ENCODE data around the gene NR4A1. TPM values are rescaled to one million over a fixed set of nuclear protein-coding genes. Genes with fewer than 3 reads are reported as not detected.

NR4A1 gene
- total and polyA plus RNA-seq, 9 of the 15 experiments (the other 6 are each of a cell fraction or from before 2014, with no cell fraction given) = 0.07 to 4.7 (median 1.9) TPM; not detected in 1

- Histone ChIP-seq H3K4me1 (replicated peaks in 1 of 2; ENCODE audit: control insufficient read depth in 2 of 2, insufficient read depth in 2 of 2, low read length in 2 of 2) (peaks cover 0 to 27% of the 10 kb centered on the region in 2 experiments; a peak in 3 of 5 replicates), H3K79me2 (ENCODE audit: control insufficient read depth, insufficient read depth, low read length) (no peaks in the 10 kb centered on the region), H3K36me3 (ENCODE audit: control insufficient read depth, insufficient read depth, low read length) (no peaks in the 10 kb centered on the region), H3K9ac (ENCODE audit: insufficient read depth in 1 of 2, low read depth in 2 of 2, low read length in 2 of 2) (peak overlapping the region; percentile 27 to 87; a peak in 3 of 4 replicates), H3K9me3 (replicated peaks; ENCODE audit: control insufficient read depth, insufficient read depth, low read depth, low read length) (no peaks in the 10 kb centered on the region), H3K27me3 (ENCODE audit: control insufficient read depth in 2 of 2, insufficient read depth in 2 of 2, low read length in 2 of 2) (peaks cover 0 to 16% of the 10 kb centered on the region in 2 experiments; a peak in 2 of 5 replicates), H4K20me1 (replicated peaks; ENCODE audit: control insufficient read depth, insufficient read depth, low read length) (no peaks in the 10 kb centered on the region), H3K9me1 (ENCODE audit: control insufficient read depth, insufficient read depth, low read length) (no peaks in the 10 kb centered on the region), H2AFZ (ENCODE audit: low read depth, low read length) (peak overlapping the region; percentile 88), H3K4me3 (peak overlapping the region; percentile 45), H3K27ac (ENCODE audit: extremely low read depth, low read depth, low read length) (no peak overlapping the region), H3K4me2 (ENCODE audit: insufficient read depth, low read length) (peak overlapping the region; percentile 66)
- in situ Hi-C loops (cut with MboI) = loop anchor here (25.0 kb wide), 1 partner anchor 612 kb away; the partner anchor contains the start of gene SLC4A8
- intact Hi-C loops (cut with micrococcal nuclease) = no loop called here
- BruUV-seq (replicated peaks) = no TSS peak
- peak in 1 of 4 experiments; percentile 28 for DNase-seq (ENCODE audit: extremely low read depth in 1 of 4, low spot score in 3 of 4)
- CTCF ChIA-PET (ENCODE audit: low intra/inter-chr PET ratio) = interaction anchor here (0.5 to 6.0 kb wide), 8 partner anchors 19 to 602 kb away, joined by 3 to 242 read pairs (median 8); partner anchors contain the start of genes SMIM41 and TAMALIN
- POLR2A ChIA-PET = interaction anchor here (0.6 to 1.4 kb wide), 4 partner anchors 13 to 1244 kb away, joined by 3 to 4 read pairs (median 3); partner anchors contain the start of gene ESPL1
- FAIRE-seq = peak; percentile 49
- peak; percentile 6 for ATAC-seq
- WGBS (ENCODE audit: insufficient coverage, low coverage, missing lambda C conversion rate) = 18% methylated on average over 19 of the region's 20 CpGs
- no peak for TF ChIP-seq FOXA3 (CRISPR knock-in tag; conservative IDR thresholded peaks at IDR 0.05 in 1 of 2, IDR thresholded peaks at IDR 0.05 in 1 of 2)
- TF ChIP-seq CBFB (CRISPR knock-in tag; IDR thresholded peaks at IDR 0.05) = 0 out of 2 replicates have a peak, but pooled peaks have one; percentile 50
- TF ChIP-seq, protein P1, sequence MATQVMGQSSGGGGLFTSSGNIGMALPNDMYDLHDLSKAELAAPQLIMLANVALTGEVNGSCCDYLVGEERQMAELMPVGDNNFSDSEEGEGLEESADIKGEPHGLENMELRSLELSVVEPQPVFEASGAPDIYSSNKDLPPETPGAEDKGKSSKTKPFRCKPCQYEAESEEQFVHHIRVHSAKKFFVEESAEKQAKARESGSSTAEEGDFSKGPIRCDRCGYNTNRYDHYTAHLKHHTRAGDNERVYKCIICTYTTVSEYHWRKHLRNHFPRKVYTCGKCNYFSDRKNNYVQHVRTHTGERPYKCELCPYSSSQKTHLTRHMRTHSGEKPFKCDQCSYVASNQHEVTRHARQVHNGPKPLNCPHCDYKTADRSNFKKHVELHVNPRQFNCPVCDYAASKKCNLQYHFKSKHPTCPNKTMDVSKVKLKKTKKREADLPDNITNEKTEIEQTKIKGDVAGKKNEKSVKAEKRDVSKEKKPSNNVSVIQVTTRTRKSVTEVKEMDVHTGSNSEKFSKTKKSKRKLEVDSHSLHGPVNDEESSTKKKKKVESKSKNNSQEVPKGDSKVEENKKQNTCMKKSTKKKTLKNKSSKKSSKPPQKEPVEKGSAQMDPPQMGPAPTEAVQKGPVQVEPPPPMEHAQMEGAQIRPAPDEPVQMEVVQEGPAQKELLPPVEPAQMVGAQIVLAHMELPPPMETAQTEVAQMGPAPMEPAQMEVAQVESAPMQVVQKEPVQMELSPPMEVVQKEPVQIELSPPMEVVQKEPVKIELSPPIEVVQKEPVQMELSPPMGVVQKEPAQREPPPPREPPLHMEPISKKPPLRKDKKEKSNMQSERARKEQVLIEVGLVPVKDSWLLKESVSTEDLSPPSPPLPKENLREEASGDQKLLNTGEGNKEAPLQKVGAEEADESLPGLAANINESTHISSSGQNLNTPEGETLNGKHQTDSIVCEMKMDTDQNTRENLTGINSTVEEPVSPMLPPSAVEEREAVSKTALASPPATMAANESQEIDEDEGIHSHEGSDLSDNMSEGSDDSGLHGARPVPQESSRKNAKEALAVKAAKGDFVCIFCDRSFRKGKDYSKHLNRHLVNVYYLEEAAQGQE (IDR thresholded peaks at IDR 0.05; ENCODE audit: borderline replicate concordance) = no peak
- TF ChIP-seq, protein P1 (CRISPR knock-in tag; IDR thresholded peaks at IDR 0.05; ENCODE audit: low read depth) = no peak
- TF ChIP-seq, protein P2, sequence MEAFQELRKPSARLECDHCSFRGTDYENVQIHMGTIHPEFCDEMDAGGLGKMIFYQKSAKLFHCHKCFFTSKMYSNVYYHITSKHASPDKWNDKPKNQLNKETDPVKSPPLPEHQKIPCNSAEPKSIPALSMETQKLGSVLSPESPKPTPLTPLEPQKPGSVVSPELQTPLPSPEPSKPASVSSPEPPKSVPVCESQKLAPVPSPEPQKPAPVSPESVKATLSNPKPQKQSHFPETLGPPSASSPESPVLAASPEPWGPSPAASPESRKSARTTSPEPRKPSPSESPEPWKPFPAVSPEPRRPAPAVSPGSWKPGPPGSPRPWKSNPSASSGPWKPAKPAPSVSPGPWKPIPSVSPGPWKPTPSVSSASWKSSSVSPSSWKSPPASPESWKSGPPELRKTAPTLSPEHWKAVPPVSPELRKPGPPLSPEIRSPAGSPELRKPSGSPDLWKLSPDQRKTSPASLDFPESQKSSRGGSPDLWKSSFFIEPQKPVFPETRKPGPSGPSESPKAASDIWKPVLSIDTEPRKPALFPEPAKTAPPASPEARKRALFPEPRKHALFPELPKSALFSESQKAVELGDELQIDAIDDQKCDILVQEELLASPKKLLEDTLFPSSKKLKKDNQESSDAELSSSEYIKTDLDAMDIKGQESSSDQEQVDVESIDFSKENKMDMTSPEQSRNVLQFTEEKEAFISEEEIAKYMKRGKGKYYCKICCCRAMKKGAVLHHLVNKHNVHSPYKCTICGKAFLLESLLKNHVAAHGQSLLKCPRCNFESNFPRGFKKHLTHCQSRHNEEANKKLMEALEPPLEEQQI (IDR thresholded peaks at IDR 0.05) = no peak
- TF ChIP-seq CREBBP (IDR thresholded peaks at IDR 0.05; ENCODE audit: low read depth, low read length) = no peak
- TF ChIP-seq MAZ (CRISPR knock-in tag; conservative IDR thresholded peaks at IDR 0.05 in 1 of 2, IDR thresholded peaks at IDR 0.05 in 1 of 2) = 0 out of 4 replicates have a peak, but pooled peaks of 1 of the 2 experiments have one; percentile 3
- no peak for TF ChIP-seq NEUROD1 (IDR thresholded peaks at IDR 0.05; ENCODE audit: borderline replicate concordance, low read depth, low read length, partially characterized antibody)
- TF ChIP-seq RFX5 (IDR thresholded peaks at IDR 0.05; ENCODE audit: low read depth, low read length) = no peak
Measured at GRCh38 chr12:52023976-52024688, 27.1 kb upstream of the NR4A1 start.

All from K562 (cell line).